ENCODE results near the gene ELF5.

Gene ELF5

DNA sequence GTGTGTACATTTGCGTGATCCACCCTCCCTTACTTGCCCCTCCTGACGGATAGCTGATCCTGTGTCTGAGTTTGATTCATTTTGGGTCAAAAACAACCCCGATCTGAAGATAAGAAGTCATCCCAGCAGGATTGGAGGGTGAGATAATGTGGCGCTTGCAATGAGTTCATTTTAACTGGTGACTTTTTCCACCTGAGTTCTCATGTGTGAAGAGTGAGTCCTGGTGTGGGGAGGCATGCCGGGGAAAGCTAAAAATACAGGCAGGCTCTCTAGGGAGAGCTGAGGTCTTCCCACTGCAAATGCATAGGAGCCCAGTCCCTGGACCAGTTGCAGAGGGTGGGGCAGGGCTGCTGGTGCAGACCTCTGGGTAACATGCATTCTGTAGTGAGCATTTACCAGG is 35.7 kb upstream of the ELF5 start:
- TF ChIP-seq, protein P1, sequence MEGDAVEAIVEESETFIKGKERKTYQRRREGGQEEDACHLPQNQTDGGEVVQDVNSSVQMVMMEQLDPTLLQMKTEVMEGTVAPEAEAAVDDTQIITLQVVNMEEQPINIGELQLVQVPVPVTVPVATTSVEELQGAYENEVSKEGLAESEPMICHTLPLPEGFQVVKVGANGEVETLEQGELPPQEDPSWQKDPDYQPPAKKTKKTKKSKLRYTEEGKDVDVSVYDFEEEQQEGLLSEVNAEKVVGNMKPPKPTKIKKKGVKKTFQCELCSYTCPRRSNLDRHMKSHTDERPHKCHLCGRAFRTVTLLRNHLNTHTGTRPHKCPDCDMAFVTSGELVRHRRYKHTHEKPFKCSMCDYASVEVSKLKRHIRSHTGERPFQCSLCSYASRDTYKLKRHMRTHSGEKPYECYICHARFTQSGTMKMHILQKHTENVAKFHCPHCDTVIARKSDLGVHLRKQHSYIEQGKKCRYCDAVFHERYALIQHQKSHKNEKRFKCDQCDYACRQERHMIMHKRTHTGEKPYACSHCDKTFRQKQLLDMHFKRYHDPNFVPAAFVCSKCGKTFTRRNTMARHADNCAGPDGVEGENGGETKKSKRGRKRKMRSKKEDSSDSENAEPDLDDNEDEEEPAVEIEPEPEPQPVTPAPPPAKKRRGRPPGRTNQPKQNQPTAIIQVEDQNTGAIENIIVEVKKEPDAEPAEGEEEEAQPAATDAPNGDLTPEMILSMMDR (IDR thresholded peaks at IDR 0.05; ENCODE audit: borderline replicate concordance, control extremely low read depth, extremely low read depth, insufficient read depth, missing control alignments): no peak
- in situ Hi-C loops (cut with MboI; ENCODE audit: low sequenced_read_pairs, unreplicated experiment): no loop called here

GRCh38 chr11:34548278-34548677 is 34.7 kb upstream of the ELF5 start:
- in situ Hi-C loops (cut with MboI; ENCODE audit: low sequenced_read_pairs, unreplicated experiment): no loop called here
- TF ChIP-seq, protein P1 (IDR thresholded peaks at IDR 0.05; ENCODE audit: borderline replicate concordance, control extremely low read depth, extremely low read depth, insufficient read depth, missing control alignments): no peak
- DNase-seq (ENCODE audit: low spot score): no peak

More for the DNA sequence above, 35.7 kb upstream of the ELF5 start:
- DNase-seq (ENCODE audit: low spot score): no peak

DNA sequence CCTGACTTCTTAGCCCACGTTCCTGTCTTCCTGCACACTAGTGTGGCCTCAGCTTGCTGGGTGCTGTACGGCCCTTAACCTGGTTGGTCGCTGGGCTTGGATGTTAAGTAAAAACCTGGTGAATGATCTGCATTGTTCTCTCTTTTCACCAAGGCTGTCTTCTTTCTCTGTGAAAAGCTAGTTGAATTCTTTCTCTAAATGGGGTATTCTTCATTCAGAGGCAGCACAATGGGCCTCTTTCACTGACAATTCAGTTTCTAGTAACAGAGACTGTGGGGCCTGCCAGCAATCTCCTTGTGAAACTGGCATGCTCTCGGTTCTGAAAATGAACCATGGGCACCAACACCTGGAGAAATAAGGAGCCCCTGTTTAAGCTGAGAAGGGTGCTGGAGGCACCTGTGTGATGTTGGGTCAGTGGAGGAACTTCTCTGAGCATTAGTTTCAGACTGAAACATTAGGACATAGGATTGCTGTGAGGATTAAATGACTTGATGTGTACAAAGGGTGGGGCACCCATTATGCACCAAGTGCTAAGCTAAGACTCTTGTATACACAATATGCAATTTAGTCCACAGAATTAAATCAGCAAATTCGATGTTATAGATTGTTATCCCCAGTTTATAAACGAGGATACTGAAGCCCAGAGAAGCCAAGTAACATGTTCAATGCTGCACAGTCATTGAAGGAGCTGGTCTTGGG is 33.1 kb upstream of the ELF5 start:
- DNase-seq (ENCODE audit: low spot score): no peak
- TF ChIP-seq, protein P1 (IDR thresholded peaks at IDR 0.05; ENCODE audit: borderline replicate concordance, control extremely low read depth, extremely low read depth, insufficient read depth, missing control alignments): no peak
- in situ Hi-C loops (cut with MboI; ENCODE audit: low sequenced_read_pairs, unreplicated experiment): no loop called here

GRCh38 chr11:34542089-34542488 is 28.5 kb upstream of the ELF5 start:
- TF ChIP-seq, protein P1 (IDR thresholded peaks at IDR 0.05; ENCODE audit: borderline replicate concordance, control extremely low read depth, extremely low read depth, insufficient read depth, missing control alignments): no peak
- DNase-seq (ENCODE audit: low spot score): no peak
- in situ Hi-C loops (cut with MboI; ENCODE audit: low sequenced_read_pairs, unreplicated experiment): no loop called here

DNA sequence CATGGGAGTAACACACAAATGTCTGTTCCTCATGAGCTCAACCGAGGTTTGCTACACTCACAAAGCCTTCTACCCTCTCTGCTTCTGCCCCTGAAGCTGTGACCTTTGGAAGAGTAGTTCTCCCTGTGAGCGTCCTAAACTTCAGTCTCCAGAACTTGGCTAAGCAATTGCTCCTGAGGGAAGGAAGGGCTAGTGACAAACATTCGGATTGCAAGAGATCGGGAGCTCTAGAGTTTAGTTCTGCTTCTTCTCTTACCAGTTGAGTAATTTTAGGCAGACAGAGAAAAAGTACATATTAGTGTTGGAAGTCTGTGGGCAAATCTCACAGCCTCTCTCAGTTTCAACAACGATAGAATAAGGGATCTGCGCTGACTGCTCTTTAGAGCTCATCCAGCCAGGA is 27.3 kb upstream of the ELF5 start:
- TF ChIP-seq, protein P1 (IDR thresholded peaks at IDR 0.05; ENCODE audit: borderline replicate concordance, control extremely low read depth, extremely low read depth, insufficient read depth, missing control alignments): no peak
- in situ Hi-C loops (cut with MboI; ENCODE audit: low sequenced_read_pairs, unreplicated experiment): no loop called here
- no peak for DNase-seq (ENCODE audit: low spot score)

DNA sequence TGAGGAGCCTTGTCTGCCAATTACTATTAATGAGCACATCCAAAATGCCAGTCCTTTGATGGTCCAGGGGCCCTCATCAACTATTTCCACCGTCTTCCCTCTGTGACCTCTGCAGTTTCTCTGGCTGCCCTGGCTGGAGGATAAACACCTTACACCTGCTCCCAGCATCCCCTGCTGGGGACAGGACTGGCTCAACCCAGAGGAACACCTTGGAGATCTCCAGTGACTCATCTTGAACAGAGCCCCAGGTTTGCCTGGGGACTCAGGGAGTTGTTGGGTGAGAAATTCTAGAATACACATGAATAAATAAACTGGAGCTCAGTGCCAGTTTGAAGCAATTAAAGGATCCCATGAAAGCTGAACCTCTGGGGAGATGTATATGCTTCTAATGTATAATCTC is 24.0 kb upstream of the ELF5 start:
- in situ Hi-C loops (cut with MboI; ENCODE audit: low sequenced_read_pairs, unreplicated experiment): no loop called here
- no peak for DNase-seq (ENCODE audit: low spot score)
- TF ChIP-seq, protein P1 (IDR thresholded peaks at IDR 0.05; ENCODE audit: borderline replicate concordance, control extremely low read depth, extremely low read depth, insufficient read depth, missing control alignments): no peak

Measured in GM13976 (cell line).